ENCODE data around the gene SLC52A1. TPM values are rescaled to one million over a fixed set of nuclear protein-coding genes. Genes with fewer than 3 reads are reported as not detected.

SLC52A1 gene
- total RNA-seq = not detected

DNA sequence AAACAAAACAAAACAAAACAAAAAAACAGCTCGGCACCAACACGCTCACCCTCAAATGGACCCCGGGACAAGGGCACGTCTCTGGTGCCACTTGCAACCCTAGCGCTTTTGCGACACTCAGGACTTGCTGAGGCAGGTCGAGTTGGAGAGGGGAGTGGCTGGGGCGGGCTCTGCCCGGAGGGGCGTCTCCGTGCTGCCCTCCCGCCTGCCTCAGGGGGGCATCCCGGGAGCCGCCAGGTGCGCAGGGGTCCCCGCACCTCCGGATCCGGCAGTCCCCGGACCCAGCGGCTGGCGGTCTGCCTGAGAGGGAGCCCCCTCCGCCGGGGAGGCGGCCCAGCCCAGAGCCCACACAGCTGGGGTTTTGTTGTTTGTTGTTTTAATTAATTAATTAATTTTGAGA is at the start of gene SLC52A1:
Gene SLC52A1, minus strand, starts transcription at position 112 of the 400 bp plus-strand sequence. CDS start 820 bp downstream, outside the sequence.

GRCh38 chr17:5078106-5079028 is 43.1 kb upstream of the SLC52A1 start, which contains the start of gene ZFP3:
Gene ZFP3, plus strand, starts transcription at chr17:5078467. Its CDS starts 13,038 bp downstream, at chr17:5091505.

GRCh38 chr17:4997302-4998026 is 37.8 kb downstream of the SLC52A1 start, which contains the start of the genes INCA1 and KIF1C:
Gene INCA1, minus strand, starts transcription at chr17:4997522. Its CDS starts 3,085 bp downstream, at chr17:4994437.
Gene KIF1C, plus strand, starts transcription at chr17:4997950. Its CDS starts 2,297 bp downstream, at chr17:5000247.

GRCh38 chr17:4986951-4987766 is 48.1 kb downstream of the SLC52A1 start, which contains the start of gene CAMTA2:
Gene CAMTA2, minus strand, starts transcription at chr17:4987675. Its CDS starts 1,453 bp downstream, at chr17:4986222.

Other genes starting within 250 kb of the SLC52A1 start
- not detected for gene VMO1, start 249.1 kb downstream of the SLC52A1 start, total RNA-seq
- not detected for gene GLTPD2, start 246.5 kb downstream of the SLC52A1 start, total RNA-seq
- 56.7 TPM for gene PSMB6, start 239.3 kb downstream of the SLC52A1 start, total RNA-seq
- gene PLD2, start 228.3 kb downstream of the SLC52A1 start, total RNA-seq = 28.5 TPM
- 52.3 TPM for gene MINK1, start 202.1 kb downstream of the SLC52A1 start, total RNA-seq
- 3.8 TPM for gene C17orf107, start 135.9 kb downstream of the SLC52A1 start, total RNA-seq
- 0.94 TPM for gene CHRNE, start 132.3 kb downstream of the SLC52A1 start, total RNA-seq
- not detected for gene GP1BA, start 103.1 kb downstream of the SLC52A1 start, total RNA-seq
- 48.8 TPM for gene SLC25A11, start 95.4 kb downstream of the SLC52A1 start, total RNA-seq
- gene RNF167, start 95.2 kb downstream of the SLC52A1 start, total RNA-seq = 14.1 TPM
- gene PFN1, start 86.9 kb downstream of the SLC52A1 start, total RNA-seq = 62.9 TPM
- 1.6 TPM for gene ENO3, start 84.3 kb downstream of the SLC52A1 start, total RNA-seq
- 25.4 TPM for gene SPAG7, start 67.6 kb downstream of the SLC52A1 start, total RNA-seq
- gene CAMTA2, start 47.8 kb downstream of the SLC52A1 start, total RNA-seq = 22.5 TPM
- not detected for gene INCA1, start 37.9 kb downstream of the SLC52A1 start, total RNA-seq
- 21.3 TPM for gene KIF1C, start 37.5 kb downstream of the SLC52A1 start, total RNA-seq
- gene ZFP3, start 43.0 kb upstream of the SLC52A1 start, total RNA-seq = 13.5 TPM
- gene ZNF232, start 76.5 kb upstream of the SLC52A1 start, total RNA-seq = 22.8 TPM
- gene USP6, start 80.6 kb upstream of the SLC52A1 start, total RNA-seq = under 0.01 TPM
- gene ZNF594, start 156.4 kb upstream of the SLC52A1 start, total RNA-seq = 53.8 TPM
- not detected for gene SCIMP, start 199.4 kb upstream of the SLC52A1 start, total RNA-seq
- 103 TPM for gene RABEP1, start 246.9 kb upstream of the SLC52A1 start, total RNA-seq